Trophoblast cell (in vitro differentiated cells and primary cell): ENCODE results near the gene GPR132.
"Not testable (repeated sequence)": the region's sequence is repeated elsewhere in the genome, so short reads cannot be mapped to it uniquely, and the experiment has no call there.

Source experiments
- DNase-seq, 2 donors: peaks; one replicate each; pipeline ENCODE4 v3.0.0-alpha.2; 2016
- H2AFZ ChIP-seq: 2 replicates; pipeline ENCODE4 v1.6.1; 2013; ENCODE audit warnings: low read length, moderate library complexity, mild to moderate bottlenecking; ENCODE audit not compliant: insufficient read depth, poor library complexity
- H2AK5ac ChIP-seq: 2 replicates; pipeline ENCODE4 v1.6.1; 2013; ENCODE audit warnings: mild to moderate bottlenecking, low read length
- H2BK120ac ChIP-seq: 2 replicates; pipeline ENCODE4 v1.6.1; 2013; ENCODE audit warnings: low read length, mild to moderate bottlenecking, moderate library complexity; ENCODE audit not compliant: insufficient read depth, poor library complexity
- H2BK12ac ChIP-seq: 2 replicates; pipeline ENCODE4 v1.6.1; 2013; ENCODE audit warnings: mild to moderate bottlenecking, low read length, moderate library complexity
- H2BK5ac ChIP-seq: 2 replicates; pipeline ENCODE4 v1.6.1; 2013; ENCODE audit warnings: low read length, low read depth, moderate library complexity, mild to moderate bottlenecking; ENCODE audit not compliant: poor library complexity
- H3K14ac ChIP-seq: 2 replicates; pipeline ENCODE4 v1.6.1; 2013; ENCODE audit warnings: mild to moderate bottlenecking, low read length
- H3K18ac ChIP-seq: 2 replicates; pipeline ENCODE4 v1.6.1; 2013; ENCODE audit warnings: mild to moderate bottlenecking, low read length
- H3K23ac ChIP-seq: 2 replicates; pipeline ENCODE4 v1.6.1; 2013; ENCODE audit warnings: low read length
- H3K27ac ChIP-seq: 2 replicates; pipeline ENCODE4 v1.5.1; 2013; ENCODE audit warnings: low read depth, mild to moderate bottlenecking, inconsistent platforms, low read length, moderate library complexity
- H3K27me3 ChIP-seq: 2 replicates; pipeline ENCODE4 v1.6.1; 2013; ENCODE audit warnings: inconsistent platforms, mild to moderate bottlenecking, low read length, moderate library complexity; ENCODE audit not compliant: insufficient read depth
- H3K36me3 ChIP-seq, 2 experiments: 1 replicate in 1 of 2; 2 replicates in 1 of 2; pipeline ENCODE4 v1.6.1; 2013; ENCODE audit warnings: low read length in 2 of 2, mild to moderate bottlenecking in 2 of 2, moderate library complexity in 1 of 2; ENCODE audit not compliant: insufficient read depth in 2 of 2, control insufficient read depth in 1 of 2
- H3K4ac ChIP-seq: 2 replicates; pipeline ENCODE4 v1.6.1; 2013; ENCODE audit warnings: low read depth, mild to moderate bottlenecking, low read length, moderate library complexity
- H3K4me1 ChIP-seq, 2 experiments: 1 replicate in 1 of 2; 2 replicates in 1 of 2; pipeline ENCODE4 v1.6.1; 2013; ENCODE audit warnings: low read length in 2 of 2, mild to moderate bottlenecking in 2 of 2, moderate library complexity in 1 of 2; ENCODE audit not compliant: insufficient read depth in 2 of 2, control insufficient read depth in 1 of 2
- H3K4me2 ChIP-seq: 2 replicates; pipeline ENCODE4 v1.6.1; 2013; ENCODE audit warnings: inconsistent platforms, mild to moderate bottlenecking, low read length, moderate library complexity
- H3K4me3 ChIP-seq: 2 replicates; pipeline ENCODE4 v1.5.1; 2013; ENCODE audit warnings: mild to moderate bottlenecking, low read depth, low read length, inconsistent platforms
- H3K79me1 ChIP-seq: one replicate; pipeline ENCODE4 v1.6.1; 2013; ENCODE audit warnings: low read length
- H3K79me2 ChIP-seq: 2 replicates; pipeline ENCODE4 v1.6.1; 2013; ENCODE audit warnings: low read length, mild to moderate bottlenecking; ENCODE audit not compliant: control insufficient read depth, insufficient read depth, poor library complexity
- H3K9ac ChIP-seq: 2 replicates; pipeline ENCODE4 v1.6.1; 2013; ENCODE audit warnings: mild to moderate bottlenecking, low read length
- H3K9me3 ChIP-seq: 2 replicates; pipeline ENCODE4 v1.6.1; 2013; ENCODE audit warnings: low read depth, mild to moderate bottlenecking, control low read depth, inconsistent platforms, low read length; ENCODE audit not compliant: insufficient read depth
- H4K12ac ChIP-seq: 2 replicates; pipeline ENCODE4 v1.6.1; 2013; ENCODE audit warnings: low read depth, mild to moderate bottlenecking, low read length, moderate library complexity
- H4K8ac ChIP-seq: 2 replicates; pipeline ENCODE4 v1.6.1; 2013; ENCODE audit warnings: low read depth, mild to moderate bottlenecking, low read length, moderate library complexity
- H4K91ac ChIP-seq: one replicate; pipeline ENCODE4 v1.6.1; 2013; ENCODE audit warnings: low read depth, mild to moderate bottlenecking, low read length, moderate library complexity
- WGBS: extraction: QIAGEN DNeasy Blood & Tissue Kit; methylation state at CpG from one replicate; pipeline ENCODE4 v1.1.7; 2013; ENCODE audit warnings: missing lambda C conversion rate; ENCODE audit not compliant: insufficient read length, insufficient coverage; ENCODE audit errors: extremely low coverage; 5-methylcytosine and 5-hydroxymethylcytosine counted together

The GPR132 gene

DNA sequence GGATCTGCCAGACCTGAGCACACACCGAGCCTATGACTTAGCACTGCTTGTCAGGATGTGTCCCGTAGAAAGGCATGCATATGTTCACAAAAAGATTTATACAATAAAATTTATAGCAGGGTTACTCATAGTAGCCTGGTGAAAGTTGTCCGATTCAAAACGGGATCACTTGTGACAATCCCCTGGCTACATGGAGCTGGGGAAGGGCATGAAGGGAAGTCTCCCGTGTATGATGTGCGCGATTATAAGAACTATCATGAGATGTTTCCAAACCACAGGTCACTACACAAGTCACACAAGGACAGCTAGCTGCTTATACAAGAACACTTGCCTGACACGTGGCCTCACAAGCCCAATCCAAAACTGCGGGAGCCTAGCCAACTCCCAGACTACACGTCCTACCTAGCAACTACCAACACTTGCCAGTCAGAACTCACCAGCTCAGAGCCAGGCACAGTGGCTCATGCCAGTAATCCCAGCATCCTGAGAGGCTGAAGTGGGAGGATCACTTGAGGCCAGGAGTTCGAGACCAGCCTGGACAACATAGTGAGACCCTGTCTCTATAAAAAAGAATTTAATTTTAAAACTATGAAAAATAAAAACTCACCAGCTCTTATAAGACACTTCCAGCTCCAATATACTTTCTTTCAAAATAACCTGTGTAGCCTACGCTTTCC, 36.8 kb downstream of the GPR132 start:
- Histone ChIP-seq H3K18ac (no peak overlapping the region), H3K14ac (no peak overlapping the region), H3K4me3 (no peak overlapping the region), H2BK12ac (no peak overlapping the region), H2BK120ac (no peak overlapping the region), H3K27me3 (no peaks in the 10 kb centered on the region), H3K9ac (no peak overlapping the region), H3K4ac (no peak overlapping the region), H3K79me1 (peaks cover 3% of the 10 kb centered on the region), H3K9me3 (peaks cover 1% of the 10 kb centered on the region), H3K23ac (no peak overlapping the region), H4K8ac (no peak overlapping the region), H3K36me3 (no peaks in the 10 kb centered on the region), H4K12ac (no peak overlapping the region), H2AK5ac (no peak overlapping the region), H3K79me2 (no peaks in the 10 kb centered on the region), H3K4me2 (no peak overlapping the region), H3K27ac (no peak overlapping the region), H2AFZ (no peak overlapping the region), H4K91ac (no peak overlapping the region), H3K4me1 (no peaks in the 10 kb centered on the region), H2BK5ac (no peak overlapping the region)
- DNase-seq, result no peak
- 100% methylated on average over 1 of the region's 12 CpGs for WGBS

DNA sequence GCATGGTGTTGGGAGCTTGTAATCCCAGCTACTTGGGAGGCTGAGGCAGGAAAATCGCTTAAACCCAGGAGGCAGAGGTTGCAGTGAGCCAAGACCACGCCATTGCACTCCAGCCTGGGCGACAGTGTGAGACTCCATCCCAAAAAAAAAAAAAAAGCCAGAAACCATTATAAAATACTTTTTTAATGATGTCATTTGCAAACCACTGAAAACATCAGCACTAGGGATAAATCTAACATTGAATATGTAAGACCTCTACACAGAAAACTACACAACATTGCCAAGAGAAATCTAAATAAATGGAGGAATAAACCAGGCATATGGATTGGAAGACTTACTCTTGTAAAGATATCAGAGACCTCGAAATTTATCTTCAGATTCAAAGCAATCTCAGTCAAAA, 37.5 kb downstream of the GPR132 start:
- not testable (repeated sequence) for H4K8ac ChIP-seq, H3K4me3 ChIP-seq, H4K12ac ChIP-seq, H3K79me1 ChIP-seq, H2AFZ ChIP-seq, DNase-seq, H3K23ac ChIP-seq, H3K36me3 ChIP-seq, H3K4me1 ChIP-seq, H3K9me3 ChIP-seq, H2BK5ac ChIP-seq, H2AK5ac ChIP-seq, H2BK12ac ChIP-seq, H2BK120ac ChIP-seq, H3K27ac ChIP-seq, H3K14ac ChIP-seq, H3K9ac ChIP-seq, H3K18ac ChIP-seq, H3K4me2 ChIP-seq, H3K27me3 ChIP-seq, H3K4ac ChIP-seq, H4K91ac ChIP-seq, H3K79me2 ChIP-seq
- WGBS, result no CpG with 5 or more reads among the region's 4 CpGs

DNA sequence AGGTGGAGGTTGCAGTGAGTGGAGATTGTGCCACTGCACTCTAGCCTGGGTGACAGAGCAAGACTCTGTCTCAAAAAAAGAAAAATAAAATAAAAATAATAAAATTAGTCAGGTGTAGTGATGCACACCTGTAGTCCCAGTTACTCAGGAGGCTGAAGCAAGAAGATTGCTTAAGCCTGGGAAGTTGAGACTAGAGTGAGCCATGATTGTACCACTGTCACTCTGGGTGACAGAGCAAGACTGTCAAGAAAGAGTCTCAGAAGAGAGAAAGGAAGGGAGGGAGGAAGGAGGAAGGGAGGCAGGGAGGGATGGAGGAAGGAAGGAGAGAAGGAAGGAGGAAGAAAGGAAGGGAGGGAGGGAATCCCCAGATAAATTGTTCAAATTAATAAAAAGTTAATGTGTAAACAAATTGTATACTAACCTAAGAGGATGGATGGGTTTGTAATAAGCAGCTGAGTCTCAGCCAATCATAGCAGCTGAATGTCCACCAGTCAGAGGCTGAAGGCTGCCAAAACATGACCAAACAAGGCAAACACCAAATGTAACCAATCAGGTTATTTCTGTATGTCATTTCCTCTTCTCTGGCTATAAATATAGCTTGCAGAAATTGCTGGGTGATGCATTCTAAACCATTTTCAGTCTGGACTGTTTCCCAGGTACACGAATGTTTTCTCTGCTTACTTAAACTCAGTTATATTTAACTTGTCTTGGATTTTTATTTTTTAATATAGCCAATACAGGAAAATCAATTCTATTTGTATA, 38.2 kb downstream of the GPR132 start:
- no CpG with 5 or more reads among the region's 1 CpG for WGBS
- DNase-seq, result peak in 1 of 2 donors; percentile 53

DNA sequence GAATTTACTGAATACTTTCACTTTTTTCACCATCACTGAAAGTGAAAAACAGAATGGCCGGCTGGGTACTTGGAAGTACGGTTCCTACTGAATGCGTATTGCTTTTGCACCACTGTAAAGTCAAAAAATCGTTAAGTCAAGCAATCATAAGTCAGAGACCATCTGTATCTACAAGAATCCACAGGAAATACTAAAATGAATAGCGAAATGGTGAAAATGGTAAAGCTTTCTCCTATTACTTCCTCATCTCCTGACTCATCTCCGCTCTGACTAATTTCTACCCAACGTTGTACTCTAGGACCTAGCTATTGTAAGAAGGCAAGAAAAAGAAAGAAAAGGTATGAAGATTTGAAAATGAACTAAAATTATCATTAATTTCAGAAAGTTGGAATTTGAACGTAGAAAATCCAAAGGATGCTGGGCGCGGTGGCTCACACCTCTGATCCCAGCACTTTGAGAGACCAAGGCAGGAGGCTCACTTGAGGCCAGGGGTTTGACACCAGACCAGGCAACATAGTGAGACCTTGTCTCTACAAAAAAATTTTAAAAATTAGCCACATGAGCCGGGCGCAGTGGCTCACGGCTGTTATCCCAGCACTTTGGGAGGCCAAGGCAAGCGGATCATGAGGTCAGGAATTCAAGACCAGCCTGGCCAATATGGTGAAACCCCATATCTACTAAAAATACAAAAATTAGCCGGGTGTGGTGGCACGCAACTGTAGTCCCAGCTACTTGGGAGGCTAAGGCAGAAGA, 39.0 kb downstream of the GPR132 start:
- no peak overlapping the region for H2BK5ac ChIP-seq
- WGBS, result no CpG with 5 or more reads among the region's 16 CpGs
- H3K27ac ChIP-seq, result no peak overlapping the region
- no peak overlapping the region for H2BK120ac ChIP-seq
- no peak overlapping the region for H3K14ac ChIP-seq
- no peaks in the 10 kb centered on the region for H3K36me3 ChIP-seq
- peaks cover 2% of the 10 kb centered on the region for H3K79me2 ChIP-seq
- H3K4me3 ChIP-seq, result no peak overlapping the region
- H4K91ac ChIP-seq, result no peak overlapping the region
- no peak overlapping the region for H3K23ac ChIP-seq
- peaks cover 1% of the 10 kb centered on the region for H3K9me3 ChIP-seq
- H3K4me1 ChIP-seq, result peaks cover 2 to 4% of the 10 kb centered on the region in 2 experiments
- H3K79me1 ChIP-seq, result peaks cover 5% of the 10 kb centered on the region
- H2AK5ac ChIP-seq, result no peak overlapping the region
- H3K18ac ChIP-seq, result no peak overlapping the region
- H3K27me3 ChIP-seq, result no peaks in the 10 kb centered on the region
- no peak overlapping the region for H4K8ac ChIP-seq
- H2BK12ac ChIP-seq, result no peak overlapping the region
- H3K9ac ChIP-seq, result no peak overlapping the region
- H3K4me2 ChIP-seq, result no peak overlapping the region
- H2AFZ ChIP-seq, result no peak overlapping the region
- no peak overlapping the region for H4K12ac ChIP-seq
- H3K4ac ChIP-seq, result no peak overlapping the region
- peak in 1 of 2 donors; percentile 61 for DNase-seq

More for the DNA sequence above, 38.2 kb downstream of the GPR132 start:
- H4K8ac ChIP-seq, result no peak overlapping the region
- H2BK5ac ChIP-seq, result no peak overlapping the region
- H3K9me3 ChIP-seq, result peaks cover 1% of the 10 kb centered on the region
- no peak overlapping the region for H3K4me2 ChIP-seq
- no peak overlapping the region for H3K9ac ChIP-seq
- no peak overlapping the region for H3K14ac ChIP-seq
- H3K79me1 ChIP-seq, result no peaks in the 10 kb centered on the region
- H3K27me3 ChIP-seq, result no peaks in the 10 kb centered on the region
- no peaks in the 10 kb centered on the region for H3K79me2 ChIP-seq
- H2BK120ac ChIP-seq, result no peak overlapping the region
- H3K4me3 ChIP-seq, result no peak overlapping the region
- H3K27ac ChIP-seq, result no peak overlapping the region
- H4K91ac ChIP-seq, result no peak overlapping the region
- H3K4me1 ChIP-seq, result peaks cover 0 to 1% of the 10 kb centered on the region in 2 experiments
- no peak overlapping the region for H3K23ac ChIP-seq
- no peak overlapping the region for H2BK12ac ChIP-seq
- H3K18ac ChIP-seq, result no peak overlapping the region
- H2AFZ ChIP-seq, result no peak overlapping the region
- H3K36me3 ChIP-seq, result no peaks in the 10 kb centered on the region
- H2AK5ac ChIP-seq, result no peak overlapping the region
- no peak overlapping the region for H3K4ac ChIP-seq
- no peak overlapping the region for H4K12ac ChIP-seq
